IMR-90 (cell line): ENCODE measurements around the gene SDHAF3.

Experiments used
- CHD1 ChIP-seq: IDR thresholded peaks from 2 replicates; pipeline ENCODE4 v1.6.1; 2012; ENCODE audit warnings: low read depth, low read length, improper control_type of control experiment
- CTCF ChIP-seq: conservative IDR thresholded peaks from 2 replicates; pipeline ENCODE4 v1.5.1; 2012; ENCODE audit warnings: mild to moderate bottlenecking, low read depth, low read length, improper control_type of control experiment
- FOS ChIP-seq: fragments of 150-350 bp; IDR thresholded peaks from 2 replicates; pipeline ENCODE4 v1.6.1; 2016; ENCODE audit warnings: low read depth, low read length
- MAZ ChIP-seq: IDR thresholded peaks from 2 replicates; pipeline ENCODE4 v1.6.1; 2012; ENCODE audit warnings: low read depth, mild to moderate bottlenecking, low read length, improper control_type of control experiment, moderate library complexity, borderline replicate concordance
- RCOR1 ChIP-seq: IDR thresholded peaks from 2 replicates; pipeline ENCODE4 v1.6.1; 2012; ENCODE audit warnings: mild to moderate bottlenecking, low read length, improper control_type of control experiment; ENCODE audit not compliant: insufficient replicate concordance
- USF2 ChIP-seq: fragments of 150-350 bp; IDR thresholded peaks from 2 replicates; pipeline ENCODE4 v1.6.1; 2017; ENCODE audit warnings: mild to moderate bottlenecking, antibody characterized with exemption, low read length, low read depth

GRCh38 chr7:97149843-97150242, 32.3 kb downstream of the SDHAF3 start:
- TF ChIP-seq MAZ = no peak
- TF ChIP-seq USF2 = no peak
- TF ChIP-seq CTCF = no peak
- TF ChIP-seq CHD1 = no peak
- TF ChIP-seq RCOR1 = no peak
- no peak for TF ChIP-seq FOS
